Measurements from ENCODE around the gene PGGT1B.

The PGGT1B gene

DNA sequence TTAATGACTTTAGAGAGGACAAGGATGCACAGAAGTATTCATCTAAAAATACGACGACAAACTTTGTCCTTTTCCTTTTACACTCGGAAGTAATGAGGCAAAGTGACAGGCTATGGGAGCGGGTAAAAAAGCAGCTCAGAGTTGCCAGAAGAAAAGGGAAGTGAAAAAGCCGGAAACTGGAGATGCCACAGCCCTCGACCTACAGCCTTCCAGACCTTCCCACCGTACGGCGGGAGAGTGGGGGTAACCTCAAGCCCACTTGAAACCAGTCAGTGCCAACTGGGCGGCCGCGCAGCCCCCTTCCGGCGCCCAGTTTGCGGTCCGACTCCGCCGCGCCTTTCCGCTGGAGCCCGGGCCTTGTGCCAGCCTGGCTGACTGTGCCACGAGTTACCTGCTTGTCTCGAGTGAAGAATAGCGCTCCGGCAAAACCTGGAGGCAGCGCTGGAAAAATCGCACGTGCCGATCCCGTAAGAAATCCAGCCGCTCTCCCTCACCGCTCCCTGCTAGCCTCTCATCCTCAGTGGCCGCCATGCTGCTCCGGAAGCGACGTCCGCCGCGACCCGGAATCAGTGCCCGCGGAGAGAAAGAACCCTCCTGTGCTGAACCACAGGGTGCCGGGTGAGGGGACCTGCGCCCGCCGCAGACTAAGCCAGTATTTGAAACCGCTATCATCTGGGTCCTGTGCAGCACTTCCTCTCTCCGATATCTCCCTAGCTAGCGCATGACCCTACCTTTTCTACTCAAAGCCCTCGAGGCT lies at the start of gene PGGT1B:
TSS of gene PGGT1B (minus strand) at position 557 of the 757 bp plus-strand sequence. CDS start at position 531, 26 bp downstream.
- peak; percentile 76 for DNase-seq (ENCODE audit: low spot score)

- peak; percentile 23 for DNase-seq (ENCODE audit: low spot score)
These were observed 47.2 kb upstream of the PGGT1B start for GRCh38 chr5:115309751-115310370.

- no peak for DNase-seq (ENCODE audit: low spot score)
These were observed 46.1 kb upstream of the PGGT1B start for GRCh38 chr5:115308815-115309214.

- no peak for DNase-seq (ENCODE audit: low spot score)
These were observed 43.4 kb upstream of the PGGT1B start for GRCh38 chr5:115306011-115306536.

GRCh38 chr5:115304496-115304895 lies 41.8 kb upstream of the PGGT1B start:
- no peak for DNase-seq (ENCODE audit: low spot score)

DNA sequence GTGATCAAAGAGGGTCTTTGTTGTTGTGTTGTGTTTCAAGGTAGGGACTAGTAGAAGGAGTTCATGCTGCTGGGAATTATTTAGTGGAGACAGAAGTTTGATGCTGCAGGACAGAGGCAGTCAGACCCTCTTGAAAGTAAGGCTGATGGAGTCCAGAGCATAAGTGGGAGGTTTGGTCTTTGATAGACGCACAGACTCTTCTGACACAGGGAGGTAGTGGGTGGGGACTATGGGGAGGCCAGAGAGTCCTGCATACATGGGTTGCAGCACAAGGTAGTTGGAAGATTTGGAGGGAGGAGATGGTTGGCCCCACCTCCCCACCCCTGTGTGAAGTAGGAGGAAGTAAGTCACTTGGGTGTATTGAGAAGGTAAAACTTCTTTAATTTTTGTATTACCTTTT lies 36.1 kb upstream of the PGGT1B start:
- no peak for DNase-seq (ENCODE audit: low spot score)

- peak; percentile 16 for DNase-seq (ENCODE audit: low spot score)
These were observed 34.4 kb upstream of the PGGT1B start for GRCh38 chr5:115297031-115297430.

GRCh38 chr5:115296124-115297022 lies 33.7 kb upstream of the PGGT1B start, which contains the start of gene CCDC112:
TSS of gene CCDC112 (minus strand) at chr5:115296654. CDS start at chr5:115296543, 111 bp downstream.
- peak; percentile 79 for DNase-seq (ENCODE audit: low spot score)

DNA sequence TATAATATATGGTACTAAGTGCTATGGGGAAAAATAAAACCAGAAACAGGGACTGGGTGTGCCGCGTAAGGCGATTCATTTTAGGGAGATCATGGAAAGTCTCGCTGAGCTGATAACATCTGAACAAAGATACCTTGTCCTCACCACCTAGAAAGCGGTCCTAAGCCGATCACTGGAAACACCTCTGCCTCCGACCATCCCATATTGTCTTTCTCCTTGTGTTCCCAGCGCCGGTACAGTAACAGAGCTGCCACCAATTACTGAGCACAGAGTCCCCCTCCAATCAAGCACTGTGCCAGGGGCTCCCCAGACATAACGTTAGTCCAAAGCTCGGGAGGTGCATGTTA lies 33.1 kb upstream of the PGGT1B start:
- no peak for DNase-seq (ENCODE audit: low spot score)

- DNase-seq (ENCODE audit: low spot score) = no peak
These were observed 28.7 kb upstream of the PGGT1B start for GRCh38 chr5:115291397-115291796.

DNA sequence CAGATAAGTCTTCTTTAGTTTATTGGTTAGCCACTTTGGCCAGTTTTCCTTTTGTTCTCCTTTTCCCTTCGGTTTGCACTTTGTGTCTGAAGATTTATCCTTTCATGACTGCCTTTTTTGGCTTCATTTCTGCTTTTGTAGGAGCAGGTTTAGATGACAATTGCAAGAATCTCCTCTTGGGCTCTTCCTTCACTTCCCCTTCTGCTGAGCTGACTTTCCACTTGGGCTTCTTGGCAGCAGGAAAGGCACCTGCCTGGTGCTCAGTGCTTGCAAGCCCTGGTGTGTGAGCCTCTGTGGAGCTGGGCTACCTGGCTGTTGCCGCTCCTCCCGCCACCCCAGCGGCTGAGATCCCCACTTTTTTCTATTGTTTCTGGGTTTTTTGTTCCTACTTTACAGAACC lies 26.4 kb upstream of the PGGT1B start:
- peak; percentile 26 for DNase-seq (ENCODE audit: low spot score)

- peak; percentile 58 for DNase-seq (ENCODE audit: low spot score)
These were observed 21.3 kb upstream of the PGGT1B start for GRCh38 chr5:115284021-115284420.

- no peak for DNase-seq (ENCODE audit: low spot score)
These were observed 19.5 kb upstream of the PGGT1B start for GRCh38 chr5:115282131-115282530.

DNA sequence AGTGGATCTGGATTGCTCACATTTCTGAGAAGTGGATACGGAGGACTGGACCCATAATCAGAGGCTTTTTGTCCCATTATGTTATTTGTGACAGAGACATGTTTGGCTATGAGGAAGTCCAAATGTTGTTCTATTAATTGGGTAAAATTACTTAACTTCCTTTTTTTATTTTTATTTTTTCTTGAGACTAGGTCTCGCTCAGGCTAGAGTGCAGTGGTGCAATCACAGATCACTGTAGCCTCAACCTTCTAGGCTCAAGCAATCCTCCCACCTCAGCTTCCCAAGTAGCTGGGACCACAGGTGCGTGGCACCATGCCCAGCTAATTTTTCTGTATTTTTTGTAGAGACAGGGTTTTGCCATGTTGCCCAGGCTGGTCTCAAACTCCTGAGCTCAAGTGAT lies 11.9 kb upstream of the PGGT1B start:
- no peak for DNase-seq (ENCODE audit: low spot score)

GRCh38 chr5:115272297-115272958 lies 9.8 kb upstream of the PGGT1B start:
- no peak for DNase-seq (ENCODE audit: low spot score)

DNA sequence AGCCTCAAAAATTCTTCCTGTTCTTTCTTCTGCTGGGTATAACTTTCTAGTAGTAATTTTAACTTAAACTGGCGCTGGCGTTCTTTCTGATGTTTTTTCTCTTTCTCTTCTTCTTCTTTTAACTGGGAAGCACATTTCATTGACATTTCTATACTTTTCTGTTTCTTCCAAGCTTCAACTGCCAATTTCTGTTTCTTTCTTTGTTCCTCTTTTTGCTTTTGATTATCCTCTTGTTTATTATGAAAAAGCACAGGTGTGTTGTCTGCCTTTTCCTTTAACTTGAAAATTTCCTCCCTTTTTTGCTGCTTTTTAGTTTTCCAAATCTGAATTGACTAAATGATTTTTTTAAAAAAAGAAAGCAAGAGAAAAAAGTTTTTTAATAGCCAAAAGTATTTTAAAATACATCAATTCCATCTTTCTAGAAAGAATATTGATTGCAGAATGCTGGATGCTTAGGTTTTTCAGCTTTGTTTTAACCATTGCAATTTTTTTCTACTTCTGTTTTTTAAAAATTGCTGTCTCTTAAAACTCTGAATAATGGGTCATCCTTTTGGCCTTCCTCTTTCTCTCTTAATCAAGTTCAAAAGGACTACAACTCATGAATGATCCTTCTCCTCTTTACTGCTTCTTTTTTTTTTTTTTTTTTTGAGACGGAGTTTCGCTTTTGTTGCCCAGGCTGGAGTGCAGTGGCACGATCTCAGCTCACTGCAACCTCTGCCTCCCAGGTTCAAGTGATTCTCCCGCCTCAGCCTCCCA lies 8.8 kb upstream of the PGGT1B start:
- no peak for DNase-seq (ENCODE audit: low spot score)

DNA sequence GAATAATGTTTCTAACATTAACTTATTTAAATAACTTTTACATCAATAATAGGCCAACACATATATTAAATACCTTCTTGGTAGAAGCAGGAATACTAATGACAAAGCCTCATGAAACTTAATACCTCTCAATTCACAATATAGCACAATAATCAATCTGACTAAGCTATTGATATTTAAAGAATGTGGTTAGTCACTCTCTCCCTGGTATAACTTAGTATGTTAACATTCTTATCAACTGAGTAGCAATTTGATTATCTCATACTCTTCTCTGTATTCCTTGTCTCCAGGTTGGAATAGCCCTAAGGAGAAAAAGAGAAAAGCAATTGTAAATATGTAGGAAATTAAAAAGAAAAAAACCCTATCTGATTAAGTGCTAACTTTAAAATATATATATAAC lies 4.9 kb upstream of the PGGT1B start:
- no peak for DNase-seq (ENCODE audit: low spot score)

GRCh38 chr5:115265220-115265619 lies 2.5 kb upstream of the PGGT1B start:
- DNase-seq (ENCODE audit: low spot score) = no peak

GRCh38 chr5:115264786-115265185 lies 2.1 kb upstream of the PGGT1B start:
- no peak for DNase-seq (ENCODE audit: low spot score)

- no peak for DNase-seq (ENCODE audit: low spot score)
These were observed 352 bp upstream of the PGGT1B start for GRCh38 chr5:115263078-115263380.

GRCh38 chr5:115262011-115262320 lies 711 bp downstream of the PGGT1B start:
- DNase-seq (ENCODE audit: low spot score) = no peak
